Nephron (organoid): ENCODE measurements around the gene COBLL1.
A peak's percentile ranks its signal among the peaks of the same experiment; 100 is the strongest.

Experiments used
- H3K27ac Mint-ChIP-seq, 3 experiments: 2 replicates each; pipeline ENCODE4 v1.8.0; 2020; ENCODE audit warnings: mixed read lengths in 3 of 3, mild to moderate bottlenecking in 2 of 3, moderate library complexity in 1 of 3
- H3K27me3 Mint-ChIP-seq: 2 replicates; pipeline ENCODE4 v1.8.0; 2021; ENCODE audit warnings: low read depth, mild to moderate bottlenecking, moderate library complexity, mixed read lengths
- H3K36me3 Mint-ChIP-seq: 2 replicates; pipeline ENCODE4 v1.8.0; 2020; ENCODE audit warnings: low read depth, mixed read lengths
- H3K4me1 Mint-ChIP-seq: 2 replicates; pipeline ENCODE4 v1.8.0; 2020; ENCODE audit warnings: mixed read lengths
- H3K4me3 Mint-ChIP-seq, 3 experiments: 2 replicates each; pipeline ENCODE4 v1.8.0; 2020; ENCODE audit warnings: mild to moderate bottlenecking in 3 of 3, mixed read lengths in 3 of 3, moderate library complexity in 2 of 3
- H3K9me3 Mint-ChIP-seq: 2 replicates; pipeline ENCODE4 v1.8.0; 2020; ENCODE audit warnings: mixed read lengths
- TF ChIP-seq, protein P1 (sequence below), 3 experiments: fragments of 200-600 bp; sonication (generic); IDR thresholded peaks; one replicate each; pipeline ENCODE4 v1.5.0; 2021; ENCODE audit warnings: antibody characterized with exemption in 3 of 3; ENCODE audit not compliant: unreplicated experiment in 3 of 3

The COBLL1 gene

DNA sequence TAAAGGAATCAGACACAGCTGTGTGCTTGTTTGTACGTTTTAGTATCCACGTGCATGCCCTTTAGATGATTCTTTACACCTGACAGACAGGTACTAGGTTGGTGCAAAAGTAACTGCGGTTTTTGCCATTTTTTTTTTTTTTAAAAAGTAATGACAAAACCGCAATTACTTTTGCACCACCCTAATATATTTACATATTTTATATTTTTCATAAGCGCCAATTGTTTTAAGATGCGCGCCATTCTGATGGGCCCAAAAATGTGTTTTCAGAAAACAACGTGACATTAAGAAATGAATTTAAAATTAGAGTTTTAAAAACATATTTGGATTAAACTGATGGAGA is 972 bp upstream of the COBLL1 start:
- TF ChIP-seq, protein P1, sequence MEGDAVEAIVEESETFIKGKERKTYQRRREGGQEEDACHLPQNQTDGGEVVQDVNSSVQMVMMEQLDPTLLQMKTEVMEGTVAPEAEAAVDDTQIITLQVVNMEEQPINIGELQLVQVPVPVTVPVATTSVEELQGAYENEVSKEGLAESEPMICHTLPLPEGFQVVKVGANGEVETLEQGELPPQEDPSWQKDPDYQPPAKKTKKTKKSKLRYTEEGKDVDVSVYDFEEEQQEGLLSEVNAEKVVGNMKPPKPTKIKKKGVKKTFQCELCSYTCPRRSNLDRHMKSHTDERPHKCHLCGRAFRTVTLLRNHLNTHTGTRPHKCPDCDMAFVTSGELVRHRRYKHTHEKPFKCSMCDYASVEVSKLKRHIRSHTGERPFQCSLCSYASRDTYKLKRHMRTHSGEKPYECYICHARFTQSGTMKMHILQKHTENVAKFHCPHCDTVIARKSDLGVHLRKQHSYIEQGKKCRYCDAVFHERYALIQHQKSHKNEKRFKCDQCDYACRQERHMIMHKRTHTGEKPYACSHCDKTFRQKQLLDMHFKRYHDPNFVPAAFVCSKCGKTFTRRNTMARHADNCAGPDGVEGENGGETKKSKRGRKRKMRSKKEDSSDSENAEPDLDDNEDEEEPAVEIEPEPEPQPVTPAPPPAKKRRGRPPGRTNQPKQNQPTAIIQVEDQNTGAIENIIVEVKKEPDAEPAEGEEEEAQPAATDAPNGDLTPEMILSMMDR (IDR thresholded peaks at IDR 0.05; ENCODE audit: unreplicated experiment in 3 of 3), result no peak
- Mint-ChIP-seq H3K4me1 (peaks cover 12% of the 10 kb centered on the region), H3K27me3 (peaks cover 43% of the 10 kb centered on the region), H3K27ac (peak overlapping the region in 2 of 3 experiments; percentile 74 to 85), H3K9me3 (no peaks in the 10 kb centered on the region), H3K4me3 (peak overlapping the region; percentile 87 to 90 (median 89)), H3K36me3 (no peaks in the 10 kb centered on the region)

DNA sequence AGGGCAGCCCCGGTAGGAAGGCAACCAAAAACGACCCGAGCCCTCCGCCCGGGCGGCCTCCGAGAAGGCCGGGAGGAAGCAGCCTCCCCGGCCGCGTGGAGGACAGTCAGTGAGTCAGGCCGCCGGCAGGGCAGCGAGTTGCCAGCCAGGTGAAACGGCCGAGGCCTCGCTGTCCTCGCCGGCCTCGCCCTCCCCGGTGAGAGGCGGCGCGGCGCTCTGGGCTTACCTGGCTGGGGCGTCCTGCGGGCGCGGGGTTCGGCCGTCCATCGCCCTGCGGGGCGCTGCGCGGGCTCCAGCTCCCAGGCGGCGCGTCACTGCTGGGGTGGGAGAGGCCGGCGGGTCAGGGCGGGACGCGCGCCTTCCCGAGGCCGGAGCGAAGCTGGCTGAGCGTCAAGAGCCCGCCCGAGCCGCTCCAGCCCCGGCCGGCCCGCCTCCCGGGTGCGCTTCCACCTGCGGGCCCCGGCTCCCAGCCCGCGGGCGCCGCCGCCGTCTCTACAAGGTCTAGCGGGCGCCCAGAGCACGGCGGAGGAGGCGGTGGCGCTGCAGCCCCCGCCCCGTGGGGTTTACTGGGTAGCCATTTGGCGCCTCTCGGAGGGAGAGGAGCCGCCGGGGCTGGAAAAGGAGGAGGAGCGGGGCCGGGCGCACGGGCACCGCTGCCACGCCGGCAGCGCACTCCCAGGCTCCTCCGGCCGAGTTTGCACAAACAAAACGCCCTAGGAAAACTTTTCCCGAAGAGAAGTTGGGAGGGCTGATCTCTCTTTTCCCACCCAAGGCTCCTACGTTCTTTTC is 499 bp downstream of the COBLL1 start:
- Mint-ChIP-seq H3K27me3 (peaks cover 49% of the 10 kb centered on the region), H3K9me3 (no peaks in the 10 kb centered on the region), H3K4me1 (peaks cover 12% of the 10 kb centered on the region), H3K4me3 (peak overlapping the region; percentile 91 to 93 (median 91)), H3K27ac (peak overlapping the region; percentile 65 to 97 (median 81)), H3K36me3 (no peaks in the 10 kb centered on the region)
- TF ChIP-seq, protein P1 (IDR thresholded peaks at IDR 0.05; ENCODE audit: unreplicated experiment in 3 of 3), result no peak

DNA sequence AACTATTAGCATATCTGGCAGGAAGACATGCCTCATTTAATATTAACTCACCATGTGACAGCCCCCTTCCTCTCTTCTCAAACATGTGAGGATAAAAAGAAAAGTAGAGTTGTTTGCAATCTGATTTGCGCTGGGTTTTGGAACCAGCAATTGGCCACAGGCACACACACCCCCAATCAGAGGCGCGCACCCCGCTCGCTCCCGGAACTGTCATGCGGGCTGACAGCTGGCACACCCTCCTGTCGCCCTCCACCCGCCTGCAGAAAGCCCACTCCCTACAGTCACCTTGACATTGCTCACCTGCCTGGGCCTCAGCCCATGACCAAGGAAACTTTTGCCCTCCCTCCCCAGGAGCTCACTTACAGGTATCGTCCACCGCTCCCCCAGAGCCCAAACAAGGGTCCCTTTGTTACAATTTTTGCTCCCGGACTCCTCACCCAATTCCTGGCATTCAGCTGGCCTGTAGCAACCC is 1.1 kb downstream of the COBLL1 start:
- Mint-ChIP-seq H3K4me1 (peaks cover 12% of the 10 kb centered on the region), H3K27me3 (peaks cover 45% of the 10 kb centered on the region), H3K9me3 (no peaks in the 10 kb centered on the region), H3K4me3 (peak overlapping the region; percentile 91 to 93 (median 91)), H3K36me3 (no peaks in the 10 kb centered on the region), H3K27ac (peak overlapping the region; percentile 81 to 97 (median 89))
- TF ChIP-seq, protein P1 (IDR thresholded peaks at IDR 0.05; ENCODE audit: unreplicated experiment in 3 of 3), result no peak

DNA sequence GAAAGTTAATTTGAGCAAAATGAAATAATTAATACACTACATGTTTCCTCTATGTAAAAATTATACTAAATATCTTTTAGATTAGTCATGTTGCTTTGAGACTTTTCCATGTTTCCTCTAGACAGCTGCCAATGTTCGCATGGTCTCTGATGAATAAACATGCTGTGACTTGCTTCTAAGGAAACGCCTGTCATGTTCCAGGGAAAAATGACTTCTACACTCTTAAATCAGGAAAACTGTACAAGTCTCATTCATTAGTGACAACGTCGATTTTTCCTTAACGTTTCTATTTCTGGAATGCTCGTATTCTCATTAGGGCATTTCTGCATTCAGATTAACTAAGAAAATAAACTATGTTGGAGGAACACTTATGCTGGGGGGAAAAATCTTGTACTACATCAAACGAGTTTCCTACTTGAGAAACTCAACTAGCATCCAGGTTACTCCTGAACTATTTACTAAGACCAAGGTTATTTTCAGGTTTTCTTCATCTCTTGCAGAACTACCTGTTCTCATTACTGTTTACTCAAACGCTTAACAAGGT is 1.6 kb downstream of the COBLL1 start:
- Mint-ChIP-seq H3K36me3 (no peaks in the 10 kb centered on the region), H3K4me3 (peak overlapping the region; percentile 91 to 93 (median 91)), H3K4me1 (peaks cover 12% of the 10 kb centered on the region), H3K27ac (peak overlapping the region; percentile 81 to 97 (median 89)), H3K9me3 (no peaks in the 10 kb centered on the region), H3K27me3 (peaks cover 45% of the 10 kb centered on the region)
- TF ChIP-seq, protein P1 (IDR thresholded peaks at IDR 0.05; ENCODE audit: unreplicated experiment in 3 of 3), result no peak

DNA sequence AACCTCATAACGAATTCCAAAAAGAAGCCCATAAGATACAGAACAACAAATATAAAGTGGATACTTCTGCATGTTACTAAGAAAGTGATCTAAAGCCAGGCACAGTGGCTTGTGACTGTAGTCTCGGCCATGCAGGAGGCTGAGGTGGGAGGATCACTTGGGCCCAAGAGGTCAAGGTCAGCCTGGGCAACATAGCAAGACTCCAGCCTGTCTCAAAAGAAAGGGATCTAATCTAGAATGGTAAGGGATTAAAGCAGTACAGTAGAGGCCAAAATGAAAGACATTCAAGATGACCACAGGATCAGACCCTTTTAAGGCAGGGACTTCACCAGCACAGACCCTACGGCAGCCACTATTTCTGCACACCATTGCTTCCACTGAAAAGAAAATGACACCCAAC is 3.8 kb downstream of the COBLL1 start:
- no peaks in the 10 kb centered on the region for H3K36me3 Mint-ChIP-seq
- peak overlapping the region in 1 of 3 experiments; percentile 39 for H3K27ac Mint-ChIP-seq
- peaks cover 39% of the 10 kb centered on the region for H3K27me3 Mint-ChIP-seq
- TF ChIP-seq, protein P1 (IDR thresholded peaks at IDR 0.05; ENCODE audit: unreplicated experiment in 3 of 3), result no peak
- peaks cover 8% of the 10 kb centered on the region for H3K4me1 Mint-ChIP-seq
- peak overlapping the region; percentile 47 to 60 (median 47) for H3K4me3 Mint-ChIP-seq
- no peaks in the 10 kb centered on the region for H3K9me3 Mint-ChIP-seq
